ENCODE measurements around the gene CCNA1.

Gene CCNA1

GRCh38 chr13:36430247-36431203 lies 1.8 kb upstream of the CCNA1 start:
- no peak overlapping the region for H3K27ac Mint-ChIP-seq (ENCODE audit: low read depth)
- no peak for ATAC-seq (replicated peaks; ENCODE audit: extremely low read depth, poor library complexity, severe bottlenecking)
- no peaks in the 10 kb centered on the region for H3K36me3 Mint-ChIP-seq (ENCODE audit: insufficient read depth)
- H3K27me3 Mint-ChIP-seq = peaks cover 45% of the 10 kb centered on the region
- no peaks in the 10 kb centered on the region for H3K4me1 Mint-ChIP-seq
- H3K4me3 Mint-ChIP-seq = no peak overlapping the region
- peaks cover 7% of the 10 kb centered on the region for H3K9me3 Mint-ChIP-seq
- DNase-seq (ENCODE audit: low spot score in 2 of 2) = no peak

- no peak overlapping the region for H3K4me3 Mint-ChIP-seq
Observed at GRCh38 chr13:36431204-36432105, 840 bp upstream of the CCNA1 start.

GRCh38 chr13:36436811-36437210 lies 4.5 kb downstream of the CCNA1 start:
- H3K27me3 Mint-ChIP-seq = peaks cover 30% of the 10 kb centered on the region
- no peaks in the 10 kb centered on the region for H3K36me3 Mint-ChIP-seq (ENCODE audit: insufficient read depth)
- H3K9me3 Mint-ChIP-seq = no peaks in the 10 kb centered on the region
- no peaks in the 10 kb centered on the region for H3K4me1 Mint-ChIP-seq
- ATAC-seq (replicated peaks; ENCODE audit: extremely low read depth, poor library complexity, severe bottlenecking) (no peak), DNase-seq (ENCODE audit: low spot score in 2 of 2) (no peak)
- H3K4me3 Mint-ChIP-seq = no peak overlapping the region
- H3K27ac Mint-ChIP-seq (ENCODE audit: low read depth) = no peak overlapping the region

More at GRCh38 chr13:36431204-36432105, 840 bp upstream of the CCNA1 start:
- no peak for DNase-seq (ENCODE audit: low spot score in 2 of 2)
- Mint-ChIP-seq H3K9me3 (peaks cover 7% of the 10 kb centered on the region), H3K4me1 (no peaks in the 10 kb centered on the region), H3K27me3 (peaks cover 45% of the 10 kb centered on the region), H3K36me3 (ENCODE audit: insufficient read depth) (no peaks in the 10 kb centered on the region), H3K27ac (ENCODE audit: low read depth) (no peak overlapping the region)
- ATAC-seq (replicated peaks; ENCODE audit: extremely low read depth, poor library complexity, severe bottlenecking) = no peak

GRCh38 chr13:36438594-36439483 lies 6.5 kb downstream of the CCNA1 start:
- DNase-seq (ENCODE audit: low spot score in 2 of 2) (no peak), ATAC-seq (replicated peaks; ENCODE audit: extremely low read depth, poor library complexity, severe bottlenecking) (no peak)
- no peak overlapping the region for H3K4me3 Mint-ChIP-seq
- no peaks in the 10 kb centered on the region for H3K4me1 Mint-ChIP-seq
- H3K27ac Mint-ChIP-seq (ENCODE audit: low read depth) = no peak overlapping the region
- no peaks in the 10 kb centered on the region for H3K9me3 Mint-ChIP-seq
- peaks cover 15% of the 10 kb centered on the region for H3K27me3 Mint-ChIP-seq
- H3K36me3 Mint-ChIP-seq (ENCODE audit: insufficient read depth) = no peaks in the 10 kb centered on the region

- H3K4me1 Mint-ChIP-seq = no peaks in the 10 kb centered on the region
- no peaks in the 10 kb centered on the region for H3K36me3 Mint-ChIP-seq (ENCODE audit: insufficient read depth)
- no peaks in the 10 kb centered on the region for H3K9me3 Mint-ChIP-seq
- H3K4me3 Mint-ChIP-seq = no peak overlapping the region
- H3K27me3 Mint-ChIP-seq = no peaks in the 10 kb centered on the region
- no peak overlapping the region for H3K27ac Mint-ChIP-seq (ENCODE audit: low read depth)
- DNase-seq (ENCODE audit: low spot score in 2 of 2) (no peak), ATAC-seq (replicated peaks; ENCODE audit: extremely low read depth, poor library complexity, severe bottlenecking) (no peak)
Observed at GRCh38 chr13:36445278-36445677, 13.0 kb downstream of the CCNA1 start.

- H3K27me3 Mint-ChIP-seq = no peaks in the 10 kb centered on the region
- no peaks in the 10 kb centered on the region for H3K36me3 Mint-ChIP-seq (ENCODE audit: insufficient read depth)
Observed at GRCh38 chr13:36445891-36446351, 13.6 kb downstream of the CCNA1 start.

GRCh38 chr13:36447501-36447900 lies 15.2 kb downstream of the CCNA1 start:
- DNase-seq (ENCODE audit: low spot score in 2 of 2) (no peak), ATAC-seq (replicated peaks; ENCODE audit: extremely low read depth, poor library complexity, severe bottlenecking) (no peak)
- no peaks in the 10 kb centered on the region for H3K9me3 Mint-ChIP-seq

More at GRCh38 chr13:36445891-36446351, 13.6 kb downstream of the CCNA1 start:
- ATAC-seq (replicated peaks; ENCODE audit: extremely low read depth, poor library complexity, severe bottlenecking) (no peak), DNase-seq (ENCODE audit: low spot score in 2 of 2) (no peak)
- Mint-ChIP-seq H3K4me1 (no peaks in the 10 kb centered on the region), H3K27ac (ENCODE audit: low read depth) (no peak overlapping the region), H3K4me3 (no peak overlapping the region), H3K9me3 (no peaks in the 10 kb centered on the region)

GRCh38 chr13:36450534-36450933 lies 18.2 kb downstream of the CCNA1 start:
- H3K4me1 Mint-ChIP-seq = no peaks in the 10 kb centered on the region
- DNase-seq (ENCODE audit: low spot score in 2 of 2) = no peak
- H3K36me3 Mint-ChIP-seq (ENCODE audit: insufficient read depth) = no peaks in the 10 kb centered on the region
- H3K27ac Mint-ChIP-seq (ENCODE audit: low read depth) = no peak overlapping the region
- H3K9me3 Mint-ChIP-seq = no peaks in the 10 kb centered on the region
- no peak for ATAC-seq (replicated peaks; ENCODE audit: extremely low read depth, poor library complexity, severe bottlenecking)
- H3K27me3 Mint-ChIP-seq = no peaks in the 10 kb centered on the region
- no peak overlapping the region for H3K4me3 Mint-ChIP-seq

More at GRCh38 chr13:36447501-36447900, 15.2 kb downstream of the CCNA1 start:
- Mint-ChIP-seq H3K27me3 (no peaks in the 10 kb centered on the region), H3K4me1 (no peaks in the 10 kb centered on the region), H3K4me3 (no peak overlapping the region), H3K36me3 (ENCODE audit: insufficient read depth) (no peaks in the 10 kb centered on the region), H3K27ac (ENCODE audit: low read depth) (no peak overlapping the region)

GRCh38 chr13:36453516-36453915 lies 21.2 kb downstream of the CCNA1 start:
- Mint-ChIP-seq H3K27me3 (no peaks in the 10 kb centered on the region), H3K36me3 (ENCODE audit: insufficient read depth) (no peaks in the 10 kb centered on the region), H3K4me3 (no peak overlapping the region), H3K27ac (ENCODE audit: low read depth) (no peak overlapping the region), H3K9me3 (no peaks in the 10 kb centered on the region), H3K4me1 (no peaks in the 10 kb centered on the region)
- DNase-seq (ENCODE audit: low spot score in 2 of 2) = no peak
- ATAC-seq (replicated peaks; ENCODE audit: extremely low read depth, poor library complexity, severe bottlenecking) = no peak

- Mint-ChIP-seq H3K27me3 (no peaks in the 10 kb centered on the region), H3K36me3 (ENCODE audit: insufficient read depth) (no peaks in the 10 kb centered on the region), H3K4me3 (no peak overlapping the region), H3K27ac (ENCODE audit: low read depth) (no peak overlapping the region), H3K4me1 (no peaks in the 10 kb centered on the region), H3K9me3 (no peaks in the 10 kb centered on the region)
- no peak for DNase-seq (ENCODE audit: low spot score in 2 of 2)
- no peak for ATAC-seq (replicated peaks; ENCODE audit: extremely low read depth, poor library complexity, severe bottlenecking)
Observed at GRCh38 chr13:36454121-36454520, 21.8 kb downstream of the CCNA1 start.

- no peaks in the 10 kb centered on the region for H3K27me3 Mint-ChIP-seq
- DNase-seq (ENCODE audit: low spot score in 2 of 2) = no peak
- no peak overlapping the region for H3K4me3 Mint-ChIP-seq
- H3K36me3 Mint-ChIP-seq (ENCODE audit: insufficient read depth) = no peaks in the 10 kb centered on the region
- no peak overlapping the region for H3K27ac Mint-ChIP-seq (ENCODE audit: low read depth)
- H3K9me3 Mint-ChIP-seq = no peaks in the 10 kb centered on the region
- H3K4me1 Mint-ChIP-seq = no peaks in the 10 kb centered on the region
- ATAC-seq (replicated peaks; ENCODE audit: extremely low read depth, poor library complexity, severe bottlenecking) = no peak
Observed at GRCh38 chr13:36454987-36455386, 22.7 kb downstream of the CCNA1 start.

GRCh38 chr13:36456577-36456976 lies 24.3 kb downstream of the CCNA1 start:
- Mint-ChIP-seq H3K27ac (ENCODE audit: low read depth) (no peak overlapping the region), H3K27me3 (no peaks in the 10 kb centered on the region), H3K4me1 (no peaks in the 10 kb centered on the region), H3K4me3 (no peak overlapping the region), H3K36me3 (ENCODE audit: insufficient read depth) (no peaks in the 10 kb centered on the region), H3K9me3 (no peaks in the 10 kb centered on the region)
- no peak for DNase-seq (ENCODE audit: low spot score in 2 of 2)
- ATAC-seq (replicated peaks; ENCODE audit: extremely low read depth, poor library complexity, severe bottlenecking) = no peak

Data from central memory CD8-positive, alpha-beta T cell (primary cell).